Mucosa of stomach (tissue), 1 donor: ENCODE measurements around the gene CHRNA5.

Experiments used
- H3K27me3 ChIP-seq: one replicate; pipeline ENCODE4 v1.7.0; 2013; ENCODE audit warnings: mild to moderate bottlenecking, low read length; ENCODE audit not compliant: control insufficient read depth, insufficient read depth
- H3K36me3 ChIP-seq: one replicate; pipeline ENCODE4 v1.7.0; 2013; ENCODE audit warnings: low read length; ENCODE audit not compliant: control insufficient read depth, insufficient read depth
- H3K4me1 ChIP-seq: one replicate; pipeline ENCODE4 v1.7.0; 2013; ENCODE audit warnings: mild to moderate bottlenecking, low read length; ENCODE audit not compliant: control insufficient read depth, insufficient read depth
- H3K4me3 ChIP-seq: one replicate; pipeline ENCODE4 v1.7.0; 2013; ENCODE audit warnings: low read length
- H3K9ac ChIP-seq: one replicate; pipeline ENCODE4 v1.7.0; 2013; ENCODE audit warnings: mild to moderate bottlenecking, low read length, moderate library complexity
- H3K9me3 ChIP-seq: one replicate; pipeline ENCODE4 v1.7.0; 2013; ENCODE audit warnings: mild to moderate bottlenecking, low read length, moderate library complexity; ENCODE audit not compliant: control insufficient read depth
- donor health status: Pancreatic carcinoma.

CHRNA5 gene

DNA sequence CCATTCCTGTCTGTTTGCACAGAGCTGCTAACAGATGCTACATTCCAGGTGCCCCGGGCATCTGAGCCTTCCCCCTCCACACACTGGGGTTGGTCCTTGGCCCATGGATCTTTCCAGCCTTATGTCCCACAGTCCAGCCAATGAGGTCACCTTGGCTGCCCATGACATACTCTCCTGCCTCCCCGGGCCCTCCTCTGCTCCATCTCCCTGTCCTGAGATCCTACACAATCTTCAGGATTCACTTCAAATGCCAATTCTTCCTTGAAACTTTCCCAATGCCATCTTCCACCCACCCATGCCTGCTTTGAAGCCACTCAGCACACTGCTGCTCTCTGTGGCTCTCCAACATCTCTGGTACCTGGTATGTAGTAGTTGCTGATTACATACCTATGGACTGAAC lies 51.2 kb downstream of the CHRNA5 start:
- Histone ChIP-seq H3K4me1 (no peaks in the 10 kb centered on the region), H3K9ac (no peak overlapping the region), H3K9me3 (no peaks in the 10 kb centered on the region), H3K36me3 (no peaks in the 10 kb centered on the region), H3K4me3 (no peak overlapping the region), H3K27me3 (peaks cover 23% of the 10 kb centered on the region)

- Histone ChIP-seq H3K27me3 (peaks cover 29% of the 10 kb centered on the region), H3K4me3 (no peak overlapping the region), H3K9ac (no peak overlapping the region), H3K36me3 (no peaks in the 10 kb centered on the region), H3K9me3 (no peaks in the 10 kb centered on the region), H3K4me1 (no peaks in the 10 kb centered on the region)
Observed at GRCh38 chr15:78617076-78617475, 51.8 kb downstream of the CHRNA5 start.

DNA sequence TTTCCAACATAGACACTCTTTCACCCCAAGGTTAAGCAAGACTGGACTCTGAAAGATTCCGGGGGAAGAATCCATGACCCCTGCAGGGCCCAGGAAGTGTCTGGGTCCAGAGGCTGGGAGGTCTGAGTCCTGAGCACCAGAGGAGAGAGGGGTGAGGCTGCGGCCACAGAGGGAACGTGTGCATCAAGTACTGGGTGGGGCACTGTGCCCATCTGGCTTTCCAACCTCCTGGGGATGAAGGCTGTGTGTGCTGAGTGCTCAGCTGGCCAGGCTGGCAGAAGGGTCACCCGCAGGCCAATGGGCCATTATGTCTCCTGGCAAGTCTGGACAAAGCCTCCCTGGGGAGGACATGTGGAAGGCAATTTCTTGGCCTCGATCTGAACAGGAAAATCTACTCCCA lies 52.2 kb downstream of the CHRNA5 start:
- H3K36me3 ChIP-seq: no peaks in the 10 kb centered on the region
- no peaks in the 10 kb centered on the region for H3K4me1 ChIP-seq
- H3K4me3 ChIP-seq: no peak overlapping the region
- peaks cover 33% of the 10 kb centered on the region for H3K27me3 ChIP-seq
- no peaks in the 10 kb centered on the region for H3K9me3 ChIP-seq
- no peak overlapping the region for H3K9ac ChIP-seq

GRCh38 chr15:78618064-78618463 lies 52.7 kb downstream of the CHRNA5 start:
- no peak overlapping the region for H3K4me3 ChIP-seq
- H3K4me1 ChIP-seq: no peaks in the 10 kb centered on the region
- no peaks in the 10 kb centered on the region for H3K9me3 ChIP-seq
- H3K9ac ChIP-seq: no peak overlapping the region
- peaks cover 37% of the 10 kb centered on the region for H3K27me3 ChIP-seq
- H3K36me3 ChIP-seq: no peaks in the 10 kb centered on the region

- peaks cover 37% of the 10 kb centered on the region for H3K27me3 ChIP-seq
Observed at GRCh38 chr15:78618490-78618934, 53.2 kb downstream of the CHRNA5 start.

GRCh38 chr15:78619022-78619950 lies 54.0 kb downstream of the CHRNA5 start:
- H3K9me3 ChIP-seq: no peaks in the 10 kb centered on the region
- no peaks in the 10 kb centered on the region for H3K36me3 ChIP-seq
- no peak overlapping the region for H3K9ac ChIP-seq
- peaks cover 37% of the 10 kb centered on the region for H3K27me3 ChIP-seq
- H3K4me1 ChIP-seq: no peaks in the 10 kb centered on the region
- no peak overlapping the region for H3K4me3 ChIP-seq

More at GRCh38 chr15:78618490-78618934, 53.2 kb downstream of the CHRNA5 start:
- no peak overlapping the region for H3K9ac ChIP-seq
- no peaks in the 10 kb centered on the region for H3K4me1 ChIP-seq
- no peaks in the 10 kb centered on the region for H3K9me3 ChIP-seq
- H3K36me3 ChIP-seq: no peaks in the 10 kb centered on the region
- no peak overlapping the region for H3K4me3 ChIP-seq

GRCh38 chr15:78620021-78620526 lies 54.8 kb downstream of the CHRNA5 start:
- peaks cover 37% of the 10 kb centered on the region for H3K27me3 ChIP-seq
- H3K4me3 ChIP-seq: no peak overlapping the region
- H3K36me3 ChIP-seq: no peaks in the 10 kb centered on the region
- H3K4me1 ChIP-seq: no peaks in the 10 kb centered on the region
- H3K9me3 ChIP-seq: no peaks in the 10 kb centered on the region
- H3K9ac ChIP-seq: no peak overlapping the region

DNA sequence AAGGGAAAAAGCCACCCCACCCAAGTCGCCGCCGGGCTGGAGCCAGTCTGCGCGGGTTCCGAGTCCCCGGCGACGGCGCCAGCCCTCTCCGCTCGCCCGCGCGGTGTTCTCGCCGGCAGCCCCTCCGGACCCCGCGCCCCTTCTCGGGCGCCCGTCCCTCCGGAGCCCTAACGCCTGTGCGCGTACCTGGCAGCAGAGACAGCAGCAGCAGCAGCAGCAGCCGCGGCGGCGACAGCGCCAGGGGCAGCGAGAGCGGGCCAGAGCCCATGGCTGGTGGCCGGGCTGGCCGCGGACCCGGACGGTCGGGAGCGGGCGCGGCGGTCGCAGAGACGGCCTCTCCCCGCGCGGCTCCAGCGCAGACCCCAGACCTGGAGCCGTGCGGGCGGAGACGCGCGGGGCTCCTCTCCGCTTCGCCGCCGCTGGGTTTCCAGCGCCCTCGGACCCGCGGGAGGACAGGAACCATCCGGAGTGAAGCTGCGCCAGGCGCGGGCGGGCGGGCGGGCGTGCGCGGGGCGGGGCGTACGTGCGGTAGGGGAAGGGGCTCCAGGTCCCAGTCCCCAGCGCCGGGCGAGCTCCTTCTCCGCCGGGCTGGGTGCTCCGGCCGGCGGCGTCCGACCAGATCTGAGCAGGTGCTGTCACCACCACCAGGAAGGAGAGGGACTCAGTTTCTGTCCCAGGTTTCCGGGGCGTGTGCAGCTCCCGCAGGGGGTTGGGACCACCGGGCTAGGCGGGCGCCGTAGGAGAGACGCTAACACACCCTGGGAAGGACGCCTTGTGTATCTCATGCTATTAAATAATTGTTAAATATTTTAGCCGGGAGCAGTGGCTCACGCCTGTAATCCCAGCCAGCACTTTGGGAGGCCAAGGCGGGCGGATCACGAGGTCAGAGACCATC lies 55.5 kb downstream of the CHRNA5 start, which contains the start of gene CHRNA3:
Gene CHRNA3, minus strand, starts transcription at position 470 of the 895 bp plus-strand sequence. Its CDS starts 202 bp downstream, at position 268.
- Histone ChIP-seq H3K36me3 (no peaks in the 10 kb centered on the region), H3K4me1 (no peaks in the 10 kb centered on the region), H3K9ac (no peak within 1 kb of the TSS), H3K4me3 (no peak within 1 kb of the TSS), H3K27me3 (peaks cover 41% of the 10 kb centered on the region), H3K9me3 (no peaks in the 10 kb centered on the region)

GRCh38 chr15:78621810-78622402 lies 56.6 kb downstream of the CHRNA5 start:
- H3K4me1 ChIP-seq: no peaks in the 10 kb centered on the region
- H3K27me3 ChIP-seq: peaks cover 42% of the 10 kb centered on the region
- H3K9me3 ChIP-seq: no peaks in the 10 kb centered on the region

GRCh38 chr15:78623786-78624497 lies 58.6 kb downstream of the CHRNA5 start:
- Histone ChIP-seq H3K9me3 (no peaks in the 10 kb centered on the region), H3K9ac (no peak overlapping the region), H3K4me3 (no peak overlapping the region), H3K4me1 (no peaks in the 10 kb centered on the region), H3K36me3 (no peaks in the 10 kb centered on the region), H3K27me3 (peaks cover 46% of the 10 kb centered on the region)

More at GRCh38 chr15:78621810-78622402, 56.6 kb downstream of the CHRNA5 start:
- no peak overlapping the region for H3K9ac ChIP-seq
- H3K36me3 ChIP-seq: no peaks in the 10 kb centered on the region
- H3K4me3 ChIP-seq: no peak overlapping the region
